GM18511 (cell line): ENCODE measurements around the gene STX8.
"Not testable (repeated sequence)": the region's sequence is repeated elsewhere in the genome, so short reads cannot be mapped to it uniquely, and the experiment has no call there.

ENCODE experiments used
- ATAC-seq: cut with Tn5 transposase; IDR thresholded peaks from one replicate; pipeline ENCODE4 v1.9.1; 2021; ENCODE audit warnings: mild to moderate bottlenecking, moderate library complexity; ENCODE audit not compliant: unreplicated experiment

Gene STX8

DNA sequence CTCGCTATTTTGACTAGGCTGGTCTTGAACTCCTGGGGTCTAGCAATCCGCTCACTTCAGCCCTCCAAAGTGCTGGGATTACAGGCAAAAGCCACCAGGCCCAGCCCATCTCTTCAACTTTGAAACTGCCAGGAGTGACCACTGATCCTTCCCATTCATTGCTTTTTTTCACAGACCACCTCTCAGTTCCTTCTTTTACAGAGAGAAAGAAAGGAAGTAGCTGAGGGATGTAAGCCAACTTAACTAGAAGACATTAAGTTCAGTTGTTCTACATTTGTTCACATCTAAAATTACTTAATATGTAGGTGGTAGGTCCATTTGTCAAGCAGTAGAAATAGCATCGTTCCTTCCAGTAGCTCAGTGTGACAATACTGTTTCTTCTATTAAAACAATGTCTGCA, 219.8 kb downstream of the STX8 start:
- no peak for ATAC-seq

DNA sequence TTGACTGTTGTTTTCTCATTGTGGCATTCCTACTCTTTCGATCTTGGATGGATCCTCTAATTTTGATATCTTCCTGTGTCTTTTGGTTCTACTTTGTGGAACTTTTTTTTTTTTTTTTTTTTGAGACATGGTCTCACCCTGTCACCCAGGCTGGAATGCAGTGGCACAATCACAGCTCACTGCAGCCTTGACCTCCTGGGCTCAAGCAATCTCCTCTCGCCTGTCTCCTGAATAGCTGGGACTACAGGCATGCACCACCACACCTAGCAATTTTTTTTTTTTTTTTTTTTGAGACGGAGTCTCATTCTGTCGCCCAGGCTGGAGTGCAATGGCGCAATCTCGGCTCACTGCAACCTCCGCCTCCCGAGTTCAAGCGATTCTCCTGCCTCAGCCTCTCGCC, 220.4 kb downstream of the STX8 start:
- ATAC-seq: not testable (repeated sequence)

DNA sequence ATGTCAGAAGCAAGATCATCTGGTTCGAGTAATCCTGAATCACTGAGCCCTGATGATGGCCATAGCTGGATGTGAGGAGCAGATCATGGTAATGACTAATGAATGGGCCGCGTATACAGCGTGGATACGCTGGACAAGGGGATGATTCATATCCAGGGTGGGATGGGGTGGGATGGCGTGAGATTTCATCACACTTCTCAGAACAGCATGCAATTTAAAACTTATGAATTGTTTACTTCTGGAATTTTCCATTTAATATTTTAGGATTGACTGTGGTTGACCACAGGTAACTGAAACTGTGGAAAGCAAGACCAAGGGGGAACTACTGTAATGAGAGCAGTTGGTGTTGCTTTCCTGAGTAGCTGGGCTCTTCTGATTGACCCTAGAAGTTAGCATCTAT, 225.5 kb downstream of the STX8 start:
- no peak for ATAC-seq

DNA sequence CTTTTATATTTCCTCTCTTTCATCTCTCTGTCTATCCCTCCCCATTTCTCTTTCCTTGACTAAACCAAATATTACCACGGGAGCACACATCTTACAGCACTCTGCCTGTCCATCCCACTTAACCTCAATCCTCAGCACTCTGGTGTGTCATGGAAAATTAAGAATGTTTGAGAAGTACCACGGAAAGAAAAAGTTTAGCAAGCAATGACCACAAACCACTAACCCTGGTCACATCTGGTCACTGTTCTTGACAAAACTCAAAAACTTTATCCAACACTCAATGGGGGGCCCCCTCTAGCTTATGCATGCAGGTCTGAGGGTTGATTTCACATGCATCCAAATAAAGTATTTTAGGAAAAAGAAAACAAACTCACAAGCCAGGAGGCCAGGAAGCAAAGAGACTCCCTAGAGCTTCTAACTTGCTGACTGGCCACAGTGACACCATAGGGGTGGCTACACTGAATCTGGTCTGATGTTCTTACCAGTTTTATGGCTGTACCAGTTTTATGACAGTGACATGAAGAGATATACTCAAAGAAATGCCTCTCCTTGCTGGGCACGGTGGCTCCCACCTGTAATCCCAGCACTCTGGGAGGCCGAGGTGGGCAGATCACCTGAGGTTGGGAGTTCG, 229.2 kb downstream of the STX8 start:
- no peak for ATAC-seq

GRCh38 chr17:9343516-9343915, 232.1 kb downstream of the STX8 start:
- no peak for ATAC-seq

DNA sequence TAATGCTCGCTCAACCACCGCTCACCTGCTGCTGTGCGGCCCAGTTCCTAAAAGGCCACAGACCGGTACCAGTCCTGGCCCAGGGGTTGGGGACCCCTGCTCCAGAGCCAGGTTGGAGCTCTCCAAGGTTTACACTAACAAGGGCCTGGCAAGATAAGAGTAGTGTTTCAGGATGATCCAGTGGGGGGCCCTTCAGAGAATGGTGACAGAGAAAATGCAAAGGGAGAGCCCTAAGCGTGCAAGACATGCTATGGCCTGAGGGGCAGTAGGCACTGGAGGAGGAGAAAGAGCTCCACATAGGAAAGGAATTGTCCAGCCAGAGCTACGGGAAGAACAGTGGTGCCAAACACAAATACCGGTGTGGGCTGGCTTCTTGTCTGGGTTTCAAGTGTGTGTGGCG, 233.4 kb downstream of the STX8 start:
- ATAC-seq: no peak

GRCh38 chr17:9339958-9340357, 235.7 kb downstream of the STX8 start:
- no peak for ATAC-seq

GRCh38 chr17:9339482-9339881, 236.1 kb downstream of the STX8 start:
- not testable (repeated sequence) for ATAC-seq

DNA sequence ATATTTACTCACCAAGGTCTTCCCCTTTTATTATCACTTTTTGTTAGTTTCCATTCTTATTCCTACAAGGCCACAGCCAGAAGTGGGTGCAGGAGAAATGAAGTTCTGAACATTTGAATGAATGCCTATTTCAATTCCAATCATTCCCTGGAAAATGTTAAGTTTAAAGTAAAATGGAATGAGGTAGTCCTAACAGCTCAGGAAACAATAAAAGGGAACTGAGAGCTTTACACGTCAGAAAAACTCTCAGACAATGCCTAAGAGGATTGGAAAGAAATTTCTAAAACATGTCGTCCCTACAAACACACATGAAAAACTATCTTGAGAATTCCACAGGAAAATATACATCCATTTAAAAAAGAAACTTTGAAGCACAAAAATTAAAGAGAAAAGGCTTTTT, 238.8 kb downstream of the STX8 start:
- ATAC-seq: no peak

DNA sequence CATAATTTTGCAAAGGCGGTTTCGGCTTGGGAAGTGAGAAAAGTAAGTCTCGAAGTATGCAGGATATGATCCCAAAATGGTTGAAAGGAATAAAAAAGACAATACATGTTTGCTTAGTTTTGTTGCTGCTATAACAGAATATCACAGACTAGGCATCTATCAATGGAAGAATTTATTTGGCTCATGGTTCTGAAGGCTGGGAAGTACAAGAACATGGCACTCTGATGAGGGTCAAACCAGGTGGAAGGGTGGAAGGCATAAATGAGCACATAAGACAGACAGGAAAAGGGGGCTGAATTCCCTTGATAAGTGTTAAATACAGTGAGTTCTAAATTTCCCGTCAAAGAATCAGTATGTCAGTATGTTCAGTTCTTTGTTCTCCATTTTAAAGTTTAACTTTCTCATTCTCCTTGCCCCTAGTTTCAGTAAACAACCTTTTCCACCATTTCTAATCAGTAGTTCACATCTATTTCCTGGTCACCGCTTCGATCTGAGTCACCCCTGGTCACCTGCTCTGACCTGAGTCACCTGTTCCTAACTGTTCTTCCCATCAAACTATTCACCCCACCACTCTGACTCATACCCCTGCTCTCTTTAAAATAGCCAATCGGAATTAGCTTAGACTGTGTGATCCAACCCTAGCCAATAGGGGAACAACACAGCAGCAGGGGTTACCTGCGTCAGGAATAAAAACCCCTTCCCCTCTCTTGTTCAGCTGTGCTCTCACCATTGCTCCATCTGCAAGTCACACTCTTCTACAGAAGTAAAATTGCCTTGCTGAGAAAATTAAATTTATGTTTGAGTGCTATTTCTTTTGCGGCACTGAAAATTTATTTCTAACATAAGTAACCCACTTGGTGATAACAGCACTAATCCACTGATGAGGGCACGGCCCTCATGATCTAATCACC, 240.8 kb downstream of the STX8 start:
- ATAC-seq: no peak

- ATAC-seq: no peak
These were observed 243.5 kb downstream of the STX8 start for GRCh38 chr17:9332132-9332494.

DNA sequence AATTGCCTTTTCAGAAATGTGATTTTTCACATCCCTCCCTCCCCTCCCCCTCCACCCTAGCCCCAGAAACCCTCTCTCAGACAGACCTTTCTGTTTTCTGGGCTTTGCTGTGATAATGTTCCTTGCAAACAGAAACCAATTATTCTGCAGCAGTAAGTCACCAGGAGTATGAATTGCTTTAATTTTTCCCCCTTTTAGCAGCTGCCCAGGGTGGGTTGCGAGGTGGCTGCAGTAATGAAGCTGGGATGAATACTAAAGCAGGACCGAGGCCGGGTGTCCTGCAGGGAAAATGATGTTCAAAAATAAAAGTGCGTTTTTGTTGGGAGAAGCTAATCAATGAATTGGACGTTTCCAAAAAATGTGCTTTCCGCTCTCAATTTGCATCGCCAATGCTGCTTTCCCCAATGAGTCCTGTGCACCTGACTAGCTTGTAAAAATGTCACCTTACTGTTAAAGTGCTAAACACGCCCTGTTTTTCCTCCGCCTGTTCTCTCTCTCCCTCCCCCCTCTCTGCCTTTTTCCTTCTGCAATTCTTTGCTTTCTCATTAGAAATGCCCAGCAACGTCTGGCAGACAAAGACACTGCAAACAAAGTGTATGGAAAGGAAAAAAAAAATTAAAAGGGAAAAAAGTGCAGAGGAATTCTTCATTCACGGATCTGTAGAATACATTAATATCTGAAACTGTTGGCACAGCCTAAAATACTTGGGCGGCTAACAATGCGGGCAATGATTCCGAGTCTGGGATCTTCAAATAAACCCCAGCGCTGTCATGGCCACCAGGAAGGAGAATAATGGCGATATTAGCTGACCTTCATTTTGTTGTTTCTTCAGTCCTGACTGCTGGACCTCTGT, 244.1 kb downstream of the STX8 start:
- ATAC-seq: no peak

GRCh38 chr17:9330611-9331271, 244.9 kb downstream of the STX8 start:
- ATAC-seq: no peak

GRCh38 chr17:9330141-9330540, 245.5 kb downstream of the STX8 start:
- ATAC-seq: no peak

DNA sequence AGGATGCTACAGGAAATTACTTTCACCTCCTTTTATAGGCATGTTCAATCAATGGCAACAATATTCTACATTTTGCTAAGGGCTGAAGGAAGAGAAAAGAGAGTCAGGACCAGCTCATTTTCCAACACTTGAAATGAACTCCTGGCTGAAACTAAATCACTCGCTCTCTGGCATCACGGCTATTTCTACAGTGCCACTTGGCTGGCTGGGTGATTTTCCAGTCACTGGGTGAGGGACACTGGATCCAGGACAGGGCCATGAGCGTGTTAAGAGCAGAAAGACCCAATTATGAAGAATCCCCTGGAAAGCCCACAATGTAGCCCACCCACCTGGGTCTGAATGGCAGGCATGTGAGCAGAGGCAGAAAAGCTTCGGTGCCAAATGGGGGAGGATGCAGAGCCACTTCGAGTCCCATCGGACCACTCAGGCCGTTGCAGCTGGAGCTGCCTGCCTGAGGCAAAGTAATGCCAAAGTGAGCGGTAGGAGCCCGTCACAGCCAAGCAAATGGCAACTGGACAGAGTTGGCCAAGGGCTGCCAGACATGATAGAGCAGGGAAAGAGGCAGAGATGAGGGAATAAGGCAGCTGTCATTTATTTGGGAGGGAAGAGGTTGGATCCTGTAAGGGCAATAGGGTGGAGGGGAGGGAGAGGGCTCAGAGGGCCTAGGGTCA, 246.2 kb downstream of the STX8 start:
- ATAC-seq: no peak

DNA sequence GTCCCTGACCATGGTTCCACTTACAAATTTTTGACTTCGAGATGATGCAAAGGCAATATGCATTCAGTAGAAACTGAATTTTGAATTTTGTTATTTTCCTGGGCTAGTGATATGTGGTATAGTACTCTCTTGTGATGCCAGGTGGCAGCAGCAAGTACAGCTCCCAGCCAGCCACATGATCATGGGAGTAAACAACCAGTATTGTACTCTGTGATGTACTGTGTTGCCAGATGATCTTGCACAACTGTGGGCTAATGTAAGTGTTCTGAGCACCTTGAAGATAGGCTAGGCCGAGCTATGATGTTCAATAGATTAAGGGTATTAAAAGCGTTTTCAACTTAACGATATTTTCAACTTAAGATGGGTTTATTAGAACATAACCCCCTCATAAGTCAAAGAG, 250.8 kb downstream of the STX8 start:
- no peak for ATAC-seq

- no peak for ATAC-seq
These were observed 253.3 kb downstream of the STX8 start for GRCh38 chr17:9322326-9322725.

- no peak for ATAC-seq
These were observed 253.7 kb downstream of the STX8 start for GRCh38 chr17:9321890-9322289.

GRCh38 chr17:9315360-9315759, 260.3 kb downstream of the STX8 start:
- ATAC-seq: no peak

- no peak for ATAC-seq
These were observed 262.3 kb downstream of the STX8 start for GRCh38 chr17:9313346-9313745.
